Measurements from ENCODE around the gene ERFL.
A peak's percentile ranks its signal among the peaks of the same experiment; 100 is the strongest.
"Not testable (repeated sequence)": the region's sequence is repeated elsewhere in the genome, so short reads cannot be mapped to it uniquely, and the experiment has no call there.

ERFL gene

GRCh38 chr19:41941410-41942202 lies 13.4 kb upstream of the ERFL start:
- DNase-seq: no peak

GRCh38 chr19:41940731-41941409 lies 12.6 kb upstream of the ERFL start:
- DNase-seq: no peak

DNA sequence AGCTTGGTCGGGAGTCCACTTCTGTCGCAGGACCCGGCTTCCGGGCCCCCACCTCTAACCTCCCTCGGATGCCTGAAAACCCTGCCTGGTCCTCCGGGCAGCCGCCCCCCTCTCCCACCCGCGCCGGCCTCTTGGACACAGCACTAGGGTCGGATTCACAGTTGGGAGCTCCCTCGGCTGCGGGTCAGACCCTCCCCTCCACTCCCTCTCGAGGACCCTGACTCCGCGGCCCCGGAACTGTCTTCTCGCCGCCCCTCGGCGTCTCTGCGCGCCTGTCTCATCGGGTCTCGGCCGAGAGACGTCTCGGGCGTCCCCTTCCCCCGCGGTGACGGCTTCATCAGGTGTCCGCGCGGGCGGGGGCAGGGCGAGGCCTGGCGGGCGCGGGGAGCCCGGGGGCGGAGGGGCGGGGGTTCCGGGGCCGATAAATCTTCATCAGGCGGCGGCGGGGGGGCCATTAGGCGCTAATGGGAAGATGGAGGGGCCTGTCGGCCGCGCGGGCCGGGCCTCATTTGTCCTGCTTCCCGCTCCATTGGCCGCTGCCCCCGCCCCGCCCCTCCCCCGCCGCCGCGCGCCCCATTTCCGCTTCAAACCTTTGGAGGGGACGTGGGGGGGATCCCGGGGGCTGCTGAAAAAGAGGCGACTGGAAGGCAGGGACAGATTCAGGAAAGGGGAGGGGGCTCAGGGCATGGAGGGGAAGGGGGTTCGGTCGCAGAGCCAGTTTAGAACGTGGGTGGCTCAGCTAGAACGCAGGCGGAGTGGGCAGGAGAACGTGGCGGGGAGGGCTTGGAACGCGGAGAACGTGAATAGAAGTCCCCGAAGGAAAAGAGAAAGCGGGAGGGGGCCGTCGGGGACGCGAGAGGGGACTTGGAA lies 11.8 kb upstream of the ERFL start:
- no peak for DNase-seq

DNA sequence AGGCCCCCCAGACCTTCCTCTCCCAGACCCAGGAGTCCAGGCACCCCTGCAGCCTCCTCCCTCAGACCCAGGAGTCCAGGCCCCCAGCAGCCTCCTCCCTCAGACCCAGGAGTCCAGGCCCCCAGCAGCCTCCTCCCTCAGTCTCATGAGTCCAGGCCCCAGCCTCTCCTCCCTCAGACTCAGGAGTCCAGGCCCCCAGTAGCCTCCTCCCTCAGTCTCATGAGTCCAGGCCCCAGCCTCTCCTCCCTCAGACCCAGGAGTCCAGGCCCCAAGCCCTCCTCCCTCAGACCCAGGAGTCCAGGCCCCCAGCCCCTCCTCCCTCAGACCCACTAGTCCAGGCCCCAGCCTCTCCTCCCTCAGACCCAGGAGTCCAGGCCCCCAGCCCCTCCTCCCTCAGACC lies 11.0 kb upstream of the ERFL start:
- not testable (repeated sequence) for DNase-seq

GRCh38 chr19:41937525-41938468 lies 9.5 kb upstream of the ERFL start:
- no peak for DNase-seq

DNA sequence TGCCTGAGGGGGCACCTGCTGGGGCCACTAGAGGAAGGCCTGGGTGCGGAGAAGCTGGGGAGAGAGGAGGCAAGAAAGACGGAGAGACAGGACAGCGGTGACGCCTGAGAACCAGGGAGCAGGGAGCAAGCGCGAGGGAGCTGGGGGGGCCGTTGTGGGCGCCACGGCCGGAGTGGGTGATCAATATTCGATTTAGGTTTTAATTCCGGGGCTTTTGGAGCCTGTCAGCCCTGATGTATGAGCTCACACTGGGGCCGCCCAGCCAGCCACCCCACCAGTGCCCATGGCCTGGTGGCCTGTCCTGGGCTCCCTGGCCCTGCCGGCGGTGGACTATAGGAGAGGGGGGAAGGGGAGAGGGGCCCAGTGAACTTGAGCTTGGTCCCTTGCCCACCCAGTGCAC lies 8.7 kb upstream of the ERFL start:
- no peak for DNase-seq

GRCh38 chr19:41936416-41936850 lies 8.2 kb upstream of the ERFL start:
- no peak for DNase-seq

GRCh38 chr19:41935760-41936415 lies 7.6 kb upstream of the ERFL start:
- DNase-seq: no peak

DNA sequence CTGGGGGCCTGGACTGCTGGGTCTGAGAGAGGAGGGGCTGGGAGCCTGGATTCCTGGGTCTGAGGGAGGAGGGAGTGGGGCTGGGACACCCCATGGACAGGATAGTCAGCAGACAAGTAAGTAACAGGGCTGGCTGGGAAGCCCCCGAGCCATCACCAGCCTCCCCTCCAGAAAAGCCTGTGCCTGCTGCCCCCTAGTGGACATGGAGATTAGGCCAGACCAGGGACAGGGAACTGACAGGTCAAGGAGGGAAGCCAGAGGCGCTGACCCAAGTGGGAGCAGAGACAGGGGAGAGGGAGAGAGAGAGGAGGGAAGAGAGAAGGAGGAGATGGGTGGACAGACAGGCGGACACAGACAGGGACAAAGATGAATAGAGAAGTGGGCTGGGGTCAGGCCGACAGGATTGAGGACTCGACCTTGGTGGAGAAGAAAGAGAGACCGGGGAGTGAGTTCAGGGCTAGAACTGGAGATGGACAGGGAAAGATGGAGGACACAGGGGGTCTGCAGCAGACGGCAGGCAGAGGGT lies 6.7 kb upstream of the ERFL start:
- DNase-seq: peak; percentile 81

GRCh38 chr19:41933693-41934426 lies 5.6 kb upstream of the ERFL start:
- no peak for DNase-seq

DNA sequence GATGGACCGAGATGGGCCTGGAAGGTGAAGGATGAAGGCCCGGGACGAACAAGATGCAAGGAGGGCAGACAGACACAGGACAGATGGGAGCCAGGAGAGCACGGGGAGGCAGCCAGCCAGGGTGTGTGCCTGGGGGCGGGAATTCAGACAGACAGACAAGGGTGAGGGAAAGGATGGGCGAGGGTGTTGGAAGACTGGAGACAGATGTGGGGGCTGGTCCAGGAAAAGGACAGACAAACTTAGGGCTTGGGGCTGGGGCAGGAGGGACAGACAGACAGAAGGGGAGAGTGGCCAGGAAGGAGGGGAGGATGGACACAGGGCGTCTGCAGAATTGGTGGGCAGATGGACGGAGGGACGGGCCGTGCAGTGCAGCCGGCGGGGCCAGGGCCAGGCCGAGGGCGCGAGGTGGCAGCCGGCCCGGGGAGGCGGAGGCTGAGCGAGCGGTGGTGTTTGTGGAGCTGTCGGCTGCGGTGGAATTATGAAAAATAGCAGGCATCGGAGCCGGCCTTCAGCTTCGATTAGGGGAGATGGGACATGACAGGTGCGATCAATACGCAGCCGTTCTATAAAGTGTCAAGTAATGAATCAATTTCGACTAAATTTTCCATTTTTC lies 4.6 kb upstream of the ERFL start:
- no peak for DNase-seq

DNA sequence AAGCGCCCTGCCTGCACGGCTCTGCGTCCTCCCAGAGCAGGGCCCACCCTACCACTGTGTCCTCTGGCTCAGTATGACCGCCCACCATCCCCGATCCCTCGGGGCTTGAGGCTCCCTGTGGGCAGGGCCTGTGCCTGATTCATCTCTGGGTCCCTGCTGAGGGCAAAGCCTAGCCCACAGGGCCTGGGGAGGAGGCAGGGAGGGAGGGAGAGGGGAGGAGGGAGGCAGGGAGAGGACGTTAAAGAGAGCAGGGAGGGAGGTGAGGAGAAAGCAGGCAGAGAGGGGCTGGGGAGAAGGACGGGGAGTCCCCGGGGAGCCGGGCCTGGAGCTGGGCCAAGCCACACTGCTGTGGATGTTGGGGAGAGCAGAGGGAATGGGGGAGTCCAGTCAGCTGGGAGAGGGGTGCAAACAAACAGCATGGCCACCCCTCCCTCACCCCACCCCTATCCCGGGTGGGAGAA lies 4.0 kb upstream of the ERFL start:
- DNase-seq: no peak

DNA sequence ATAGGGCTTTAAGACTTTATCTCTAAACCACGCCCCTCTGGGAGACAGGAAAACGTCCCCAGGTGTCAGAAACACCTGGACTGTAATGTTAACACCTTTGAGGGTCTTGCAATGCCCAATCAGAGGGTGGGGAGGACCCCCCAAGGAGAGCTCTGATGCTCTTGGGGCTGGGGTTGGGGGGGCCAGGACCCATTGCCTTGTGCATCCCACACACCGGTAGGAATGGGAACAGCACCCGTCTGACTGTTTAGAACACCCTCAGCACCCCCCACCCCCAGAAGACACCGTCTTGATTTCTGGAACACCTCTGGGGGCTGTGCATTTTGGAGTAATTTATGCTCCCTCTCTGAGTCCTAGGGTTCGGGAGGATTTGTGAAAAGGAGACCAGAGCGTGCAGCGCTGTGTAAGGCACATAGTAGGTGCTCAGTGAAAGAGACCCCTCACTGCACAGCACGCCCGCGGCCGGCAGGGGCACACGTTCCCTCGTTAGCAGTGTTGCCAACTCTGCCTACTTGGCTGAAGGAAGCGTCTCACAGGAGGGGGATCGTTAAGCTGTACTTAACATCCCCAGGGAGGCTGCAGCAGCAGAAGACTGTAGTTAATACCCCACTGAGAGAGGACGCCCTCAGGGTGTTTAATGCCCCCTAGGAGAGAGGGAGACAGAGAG lies 2.8 kb upstream of the ERFL start:
- DNase-seq: no peak

DNA sequence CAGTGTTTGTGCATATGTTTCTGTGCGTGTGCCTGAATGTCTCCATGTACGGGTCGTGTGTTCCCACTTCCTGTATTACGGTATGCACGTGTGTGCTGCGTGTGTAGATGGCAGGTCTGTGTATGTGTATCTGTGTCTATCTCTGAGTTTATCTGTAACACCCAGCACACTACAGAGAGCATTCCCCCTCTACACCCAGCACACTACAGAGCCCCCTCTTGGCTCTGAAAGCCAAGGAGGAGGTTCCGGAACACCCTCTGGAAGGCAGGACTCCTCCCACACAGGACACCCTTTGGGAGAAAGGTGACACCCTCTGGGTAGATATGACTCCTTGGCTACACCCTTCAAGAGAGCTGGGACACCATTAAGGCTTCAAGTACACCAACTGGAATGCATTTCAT lies 2.1 kb upstream of the ERFL start:
- DNase-seq: no peak

- no peak for DNase-seq
These were observed 1.4 kb upstream of the ERFL start for GRCh38 chr19:41929536-41930071.

DNA sequence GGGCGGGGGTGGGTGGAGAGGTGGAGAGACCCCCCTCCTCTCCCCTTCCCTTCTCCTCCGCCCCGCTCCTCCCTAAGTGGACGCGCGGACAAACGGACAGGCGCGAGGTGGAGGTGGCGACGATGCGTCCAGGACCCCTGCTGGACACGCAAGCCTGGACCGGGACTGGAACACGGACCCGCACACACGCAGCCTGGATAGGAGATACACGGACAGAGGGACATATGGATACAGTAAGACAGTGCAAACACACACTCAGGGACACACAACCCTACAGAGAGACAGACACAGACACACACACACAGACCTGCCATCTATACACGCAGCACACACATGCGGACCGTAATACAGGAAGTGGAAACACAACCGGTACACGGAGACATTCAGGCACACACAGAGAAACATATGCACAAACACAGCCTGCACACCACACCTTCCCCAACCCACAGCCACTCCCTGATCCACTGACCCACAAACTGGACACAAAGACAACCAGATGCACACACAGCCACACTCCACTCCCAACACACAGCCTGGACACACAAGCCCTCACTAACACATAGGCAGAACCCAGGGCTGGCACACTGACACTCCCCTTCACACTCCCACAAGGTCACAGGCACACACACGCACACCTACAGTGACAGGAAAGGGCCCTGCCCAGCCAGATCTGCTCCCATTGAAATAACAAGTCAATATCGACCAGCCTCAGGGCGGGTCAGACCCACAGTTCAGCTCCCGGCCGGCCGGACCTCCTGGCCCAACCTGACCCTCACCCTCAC lies 696 bp upstream of the ERFL start:
- peak; percentile 25 for DNase-seq

GRCh38 chr19:41927497-41928192 lies 604 bp downstream of the ERFL start:
- DNase-seq: peak; percentile 27

Measured in activated CD4-positive, alpha-beta T cell treated with anti-CD3 and anti-CD28 coated beads, Interleukin-2, Interleukin-6, amounts not matched to agents 100 ng/mL and 50 ng/mL, durations not matched to agents 16 hours and 8 hours (primary cell).